Gastroesophageal sphincter (tissue), 3 donors: ENCODE results near the gene ARNT2.

ENCODE experiments used
- CTCF ChIP-seq, 4 experiments: fragments of 200-600 bp in 2 of 4; fragments of 450-650 bp in 2 of 4; sonication (generic) in 1 of 4; IDR thresholded peaks; one replicate each; pipeline ENCODE4 v1.5.1; 2017 to 2019; ENCODE audit warnings: antibody characterized with exemption in 4 of 4, mild to moderate bottlenecking in 2 of 4, moderate library complexity in 2 of 4
- EP300 ChIP-seq: sonication (generic); formaldehyde crosslinking; IDR thresholded peaks from one replicate; pipeline ENCODE4 v1.6.1; 2017; ENCODE audit warnings: antibody characterized with exemption, mild to moderate bottlenecking
- POLR2A ChIP-seq, 2 donors: fragments of 450-650 bp; IDR thresholded peaks; one replicate each; pipeline ENCODE4 v1.6.1; 2017; ENCODE audit warnings: antibody characterized with exemption in 2 of 2, mild to moderate bottlenecking in 2 of 2, moderate library complexity in 1 of 2
- POLR2AphosphoS5 ChIP-seq: sonication (generic); formaldehyde crosslinking; IDR thresholded peaks from one replicate; pipeline ENCODE4 v1.6.1; 2017; ENCODE audit warnings: antibody characterized with exemption

- no peak for TF ChIP-seq CTCF (IDR thresholded peaks at IDR 0.05)
- TF ChIP-seq POLR2AphosphoS5: no peak
- no peak for TF ChIP-seq EP300
- TF ChIP-seq POLR2A (IDR thresholded peaks at IDR 0.05): no peak
Measured at GRCh38 chr15:80596521-80596976, 192.4 kb downstream of the ARNT2 start.
